Liver (tissue), 9 donors: ENCODE measurements around the gene SCRN1. TPM values are rescaled to one million over a fixed set of nuclear protein-coding genes. Genes with fewer than 3 reads are reported as not detected.

Source experiments
- DNase-seq: peaks from one replicate; pipeline ENCODE4 v3.0.0-alpha.2; 2017; ENCODE audit warnings: low spot score
- H3K27ac ChIP-seq, 2 donors: one replicate each; pipeline ENCODE4 v1.7.0; 2013; ENCODE audit warnings: inconsistent platforms in 2 of 2, low read length in 2 of 2, control low read depth in 1 of 2, low read depth in 1 of 2, mild to moderate bottlenecking in 1 of 2
- H3K27me3 ChIP-seq, 4 donors: one replicate each; pipeline versions ENCODE4 v1.6.1 to v1.7.0; 2013; ENCODE audit warnings: low read length in 3 of 4, inconsistent platforms in 1 of 4, mild to moderate bottlenecking in 1 of 4, moderate library complexity in 1 of 4; ENCODE audit not compliant: control insufficient read depth in 4 of 4, insufficient read depth in 4 of 4
- H3K36me3 ChIP-seq, 4 donors: one replicate each; pipeline versions ENCODE4 v1.6.1 to v1.7.0; 2013; ENCODE audit warnings: low read length in 3 of 4, mild to moderate bottlenecking in 3 of 4, low read depth in 1 of 4, moderate library complexity in 1 of 4; ENCODE audit not compliant: control insufficient read depth in 4 of 4, insufficient read depth in 3 of 4
- H3K4me1 ChIP-seq, 4 donors: one replicate each; pipeline versions ENCODE4 v1.6.1 to v1.7.0; 2013; ENCODE audit warnings: low read length in 3 of 4, mild to moderate bottlenecking in 3 of 4, moderate library complexity in 1 of 4; ENCODE audit not compliant: control insufficient read depth in 4 of 4, insufficient read depth in 4 of 4
- H3K4me3 ChIP-seq, 3 donors: one replicate each; pipeline versions ENCODE4 v1.6.1 to v1.7.0; 2013; ENCODE audit warnings: low read length in 3 of 3, control low read depth in 1 of 3, low read depth in 1 of 3, mild to moderate bottlenecking in 1 of 3
- H3K9ac ChIP-seq, 2 donors: one replicate each; pipeline ENCODE4 v1.7.0; 2013; ENCODE audit warnings: low read length in 2 of 2, mild to moderate bottlenecking in 2 of 2, moderate library complexity in 2 of 2, control low read depth in 1 of 2, low read depth in 1 of 2
- H3K9me3 ChIP-seq, 4 donors: one replicate each; pipeline versions ENCODE4 v1.6.1 to v1.7.0; 2013; ENCODE audit warnings: low read length in 3 of 4; ENCODE audit not compliant: control insufficient read depth in 4 of 4
- CTCF ChIP-seq: fragments of 150-350 bp; IDR thresholded peaks from 2 replicates; pipeline ENCODE4 v1.5.1; 2017; ENCODE audit warnings: improper control_type of control experiment, low read depth, low read length; ENCODE audit not compliant: missing input control
- EGR1 ChIP-seq, 2 donors: IDR thresholded peaks; 2 replicates each; pipeline ENCODE4 v1.6.1; 2016 to 2018; ENCODE audit warnings: antibody characterized with exemption in 2 of 2, low read depth in 2 of 2
- FOXA1 ChIP-seq: IDR thresholded peaks from 2 replicates; pipeline ENCODE4 v1.6.1; 2016; ENCODE audit warnings: antibody characterized with exemption
- FOXA2 ChIP-seq: IDR thresholded peaks from 2 replicates; pipeline ENCODE4 v1.6.1; 2016; ENCODE audit warnings: antibody characterized with exemption
- GABPA ChIP-seq, 2 donors: IDR thresholded peaks in 1 of 2; conservative IDR thresholded peaks in 1 of 2; 2 replicates each; pipeline ENCODE4 v1.6.1; 2016; ENCODE audit warnings: antibody characterized with exemption in 2 of 2, mild to moderate bottlenecking in 1 of 2, moderate library complexity in 1 of 2
- HNF4A ChIP-seq, 2 donors: conservative IDR thresholded peaks; 2 replicates each; pipeline ENCODE4 v1.6.1; 2016; ENCODE audit warnings: antibody characterized with exemption in 2 of 2, mild to moderate bottlenecking in 2 of 2
- HNF4G ChIP-seq: IDR thresholded peaks from 2 replicates; pipeline ENCODE4 v1.6.1; 2016; ENCODE audit warnings: antibody characterized with exemption
- JUND ChIP-seq, 2 donors: IDR thresholded peaks; 2 replicates each; pipeline ENCODE4 v1.6.1; 2016; ENCODE audit warnings: antibody characterized with exemption in 2 of 2
- NR2F2 ChIP-seq: IDR thresholded peaks from 2 replicates; pipeline ENCODE4 v1.6.1; 2016; ENCODE audit warnings: antibody characterized with exemption
- RAD21 ChIP-seq, 2 donors: IDR thresholded peaks; 2 replicates each; pipeline ENCODE4 v1.6.1; 2016; ENCODE audit warnings: antibody characterized with exemption in 2 of 2, mild to moderate bottlenecking in 2 of 2
- RXRA ChIP-seq, 2 donors: IDR thresholded peaks; 2 replicates each; pipeline ENCODE4 v1.6.1; 2017 to 2018; ENCODE audit warnings: antibody characterized with exemption in 2 of 2, mild to moderate bottlenecking in 1 of 2
- SP1 ChIP-seq: IDR thresholded peaks from 2 replicates; pipeline ENCODE4 v1.6.1; 2018; ENCODE audit warnings: antibody characterized with exemption, mild to moderate bottlenecking
- YY1 ChIP-seq: IDR thresholded peaks from 2 replicates; pipeline ENCODE4 v1.6.1; 2016; ENCODE audit warnings: antibody characterized with exemption, mild to moderate bottlenecking
- WGBS: extraction: QIAGEN DNeasy Blood & Tissue Kit; methylation state at CpG from one replicate; pipeline ENCODE4 v1.1.7; 2013; 5-methylcytosine and 5-hydroxymethylcytosine counted together
- polyA plus RNA-seq, 2 donors: library from polyadenylated mRNA; stranded (reverse) in 1 of 2; unstranded in 1 of 2; fragments of 200-250 nt in 1 of 2; fragments of >200 nt in 1 of 2; fragmentation: Nextera tagmentation in 1 of 2; extraction: Ambion mirVana in 1 of 2; gene quantifications; one replicate each; pipeline versions ENCODE4 v1.2.1 to v1.2.3, GENCODE V29; 2013 to 2015
- total RNA-seq, 2 donors: library from RNA; depleted of rRNA; stranded (reverse); fragments of >200 nt; gene quantifications; one replicate each; pipeline ENCODE4 v1.2.3, GENCODE V29; 2014
- TF ChIP-seq, protein P1 (sequence below): IDR thresholded peaks from 2 replicates; pipeline ENCODE4 v1.6.1; 2016; ENCODE audit warnings: antibody characterized with exemption, mild to moderate bottlenecking
- TF ChIP-seq, protein P2 (sequence below): IDR thresholded peaks from 2 replicates; pipeline ENCODE4 v1.6.1; 2016; ENCODE audit warnings: antibody characterized with exemption
- TF ChIP-seq, protein P3 (sequence below): IDR thresholded peaks from 2 replicates; pipeline ENCODE4 v1.6.1; 2016; ENCODE audit warnings: antibody characterized with exemption
- TF ChIP-seq, protein P4 (sequence below): IDR thresholded peaks from 2 replicates; pipeline ENCODE4 v1.6.1; 2016; ENCODE audit warnings: antibody characterized with exemption
- donor health status: healthy.
- donor health status: healthy.
- donor health status: healthy.
- donor health status: healthy.
- donor health status: healthy.

Gene SCRN1
- total and polyA plus RNA-seq, 4 donors, result 1.1 to 4.1 (median 2.0) TPM

DNA sequence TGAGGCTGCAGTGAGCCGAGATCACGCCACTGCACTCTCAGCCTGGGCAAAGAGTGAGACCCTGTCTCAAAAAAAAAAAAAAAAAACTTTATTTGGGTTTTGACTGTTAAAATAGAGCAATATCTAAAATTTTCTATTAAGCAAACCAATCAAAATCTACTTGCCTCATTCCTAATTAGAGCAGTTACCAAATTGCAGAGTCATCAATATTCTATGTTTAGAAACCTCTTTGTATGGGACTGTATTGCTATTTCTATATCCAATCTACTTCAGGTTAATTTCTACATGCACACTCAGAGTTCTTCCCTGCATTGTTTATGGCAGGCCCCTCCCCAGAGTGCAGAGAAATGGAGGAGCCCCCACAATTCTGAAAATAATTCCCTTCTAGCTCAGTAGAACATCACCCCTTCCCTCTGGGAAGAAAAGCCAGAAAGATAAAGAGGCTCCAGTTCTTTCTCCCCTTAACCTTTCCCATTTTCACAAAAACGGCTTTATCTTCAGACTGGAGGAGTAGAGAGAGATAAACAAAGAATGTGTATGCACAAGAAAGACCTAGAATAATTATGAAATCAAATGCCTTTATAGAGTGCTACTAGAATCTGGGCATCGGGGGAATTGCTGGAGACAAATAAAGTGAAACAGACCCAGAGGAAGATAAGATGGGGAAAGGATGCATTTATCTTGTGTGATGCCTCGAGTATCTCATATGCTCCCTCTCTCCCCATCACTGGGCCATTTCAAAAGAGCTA lies 17.9 kb downstream of the SCRN1 start:
- no peak for DNase-seq
- Histone ChIP-seq H3K9me3 (no peaks in the 10 kb centered on the region), H3K9ac (no peak overlapping the region), H3K27me3 (peaks cover 0 to 2% (median 0%) of the 10 kb centered on the region in 4 donors), H3K36me3 (no peaks in the 10 kb centered on the region), H3K27ac (no peak overlapping the region), H3K4me1 (no peaks in the 10 kb centered on the region), H3K4me3 (no peak overlapping the region)
- no peak for TF ChIP-seq FOXA2
- TF ChIP-seq HNF4G, result no peak
- no peak for TF ChIP-seq GABPA (IDR thresholded peaks at IDR 0.05 in 1 of 2, conservative IDR thresholded peaks at IDR 0.05 in 1 of 2)
- TF ChIP-seq, protein P1, sequence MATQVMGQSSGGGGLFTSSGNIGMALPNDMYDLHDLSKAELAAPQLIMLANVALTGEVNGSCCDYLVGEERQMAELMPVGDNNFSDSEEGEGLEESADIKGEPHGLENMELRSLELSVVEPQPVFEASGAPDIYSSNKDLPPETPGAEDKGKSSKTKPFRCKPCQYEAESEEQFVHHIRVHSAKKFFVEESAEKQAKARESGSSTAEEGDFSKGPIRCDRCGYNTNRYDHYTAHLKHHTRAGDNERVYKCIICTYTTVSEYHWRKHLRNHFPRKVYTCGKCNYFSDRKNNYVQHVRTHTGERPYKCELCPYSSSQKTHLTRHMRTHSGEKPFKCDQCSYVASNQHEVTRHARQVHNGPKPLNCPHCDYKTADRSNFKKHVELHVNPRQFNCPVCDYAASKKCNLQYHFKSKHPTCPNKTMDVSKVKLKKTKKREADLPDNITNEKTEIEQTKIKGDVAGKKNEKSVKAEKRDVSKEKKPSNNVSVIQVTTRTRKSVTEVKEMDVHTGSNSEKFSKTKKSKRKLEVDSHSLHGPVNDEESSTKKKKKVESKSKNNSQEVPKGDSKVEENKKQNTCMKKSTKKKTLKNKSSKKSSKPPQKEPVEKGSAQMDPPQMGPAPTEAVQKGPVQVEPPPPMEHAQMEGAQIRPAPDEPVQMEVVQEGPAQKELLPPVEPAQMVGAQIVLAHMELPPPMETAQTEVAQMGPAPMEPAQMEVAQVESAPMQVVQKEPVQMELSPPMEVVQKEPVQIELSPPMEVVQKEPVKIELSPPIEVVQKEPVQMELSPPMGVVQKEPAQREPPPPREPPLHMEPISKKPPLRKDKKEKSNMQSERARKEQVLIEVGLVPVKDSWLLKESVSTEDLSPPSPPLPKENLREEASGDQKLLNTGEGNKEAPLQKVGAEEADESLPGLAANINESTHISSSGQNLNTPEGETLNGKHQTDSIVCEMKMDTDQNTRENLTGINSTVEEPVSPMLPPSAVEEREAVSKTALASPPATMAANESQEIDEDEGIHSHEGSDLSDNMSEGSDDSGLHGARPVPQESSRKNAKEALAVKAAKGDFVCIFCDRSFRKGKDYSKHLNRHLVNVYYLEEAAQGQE, result no peak
- no peak for TF ChIP-seq SP1
- TF ChIP-seq HNF4A (conservative IDR thresholded peaks at IDR 0.05), result no peak
- TF ChIP-seq RXRA (IDR thresholded peaks at IDR 0.05), result no peak
- TF ChIP-seq FOXA1, result no peak
- TF ChIP-seq, protein P2, sequence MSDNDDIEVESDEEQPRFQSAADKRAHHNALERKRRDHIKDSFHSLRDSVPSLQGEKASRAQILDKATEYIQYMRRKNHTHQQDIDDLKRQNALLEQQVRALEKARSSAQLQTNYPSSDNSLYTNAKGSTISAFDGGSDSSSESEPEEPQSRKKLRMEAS, result no peak
- TF ChIP-seq, protein P3, sequence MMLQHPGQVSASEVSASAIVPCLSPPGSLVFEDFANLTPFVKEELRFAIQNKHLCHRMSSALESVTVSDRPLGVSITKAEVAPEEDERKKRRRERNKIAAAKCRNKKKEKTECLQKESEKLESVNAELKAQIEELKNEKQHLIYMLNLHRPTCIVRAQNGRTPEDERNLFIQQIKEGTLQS, result no peak
- no peak for TF ChIP-seq NR2F2
- WGBS, result 71% methylated on average over 5 of the region's 5 CpGs

DNA sequence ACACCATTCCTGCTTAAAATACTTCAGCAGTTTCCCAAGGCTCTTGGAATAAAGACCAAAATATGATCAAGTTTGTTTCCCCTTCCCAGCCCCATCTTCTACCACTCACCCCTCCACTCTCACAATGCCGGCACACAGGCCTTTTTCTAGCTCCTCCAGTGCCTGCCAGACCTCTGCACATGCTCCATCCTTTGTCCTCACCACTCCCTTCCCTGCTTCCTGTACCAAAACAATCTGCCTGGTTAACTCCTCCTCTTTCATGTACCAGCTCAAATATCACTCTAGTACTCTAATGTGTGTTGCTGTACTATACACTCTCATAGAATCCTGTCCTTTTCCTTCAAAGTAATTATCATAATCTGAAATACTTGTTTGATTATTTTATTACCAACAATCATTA lies 19.4 kb downstream of the SCRN1 start:
- 69% methylated on average over 1 of the region's 1 CpG for WGBS
- no peaks in the 10 kb centered on the region for H3K4me1 ChIP-seq
- no peak overlapping the region for H3K4me3 ChIP-seq
- H3K36me3 ChIP-seq, result no peaks in the 10 kb centered on the region
- no peak overlapping the region for H3K27ac ChIP-seq
- DNase-seq, result no peak
- TF ChIP-seq CTCF (no peak), HNF4G (no peak), SP1 (no peak), YY1 (no peak), HNF4A (conservative IDR thresholded peaks at IDR 0.05) (no peak), GABPA (IDR thresholded peaks at IDR 0.05 in 1 of 2, conservative IDR thresholded peaks at IDR 0.05 in 1 of 2) (no peak), RAD21 (IDR thresholded peaks at IDR 0.05) (no peak), FOXA2 (no peak), JUND (IDR thresholded peaks at IDR 0.05) (no peak), RXRA (IDR thresholded peaks at IDR 0.05) (no peak), EGR1 (IDR thresholded peaks at IDR 0.05; ENCODE audit: low read depth in 2 of 2) (no peak), FOXA1 (no peak), NR2F2 (no peak)
- TF ChIP-seq, protein P4, sequence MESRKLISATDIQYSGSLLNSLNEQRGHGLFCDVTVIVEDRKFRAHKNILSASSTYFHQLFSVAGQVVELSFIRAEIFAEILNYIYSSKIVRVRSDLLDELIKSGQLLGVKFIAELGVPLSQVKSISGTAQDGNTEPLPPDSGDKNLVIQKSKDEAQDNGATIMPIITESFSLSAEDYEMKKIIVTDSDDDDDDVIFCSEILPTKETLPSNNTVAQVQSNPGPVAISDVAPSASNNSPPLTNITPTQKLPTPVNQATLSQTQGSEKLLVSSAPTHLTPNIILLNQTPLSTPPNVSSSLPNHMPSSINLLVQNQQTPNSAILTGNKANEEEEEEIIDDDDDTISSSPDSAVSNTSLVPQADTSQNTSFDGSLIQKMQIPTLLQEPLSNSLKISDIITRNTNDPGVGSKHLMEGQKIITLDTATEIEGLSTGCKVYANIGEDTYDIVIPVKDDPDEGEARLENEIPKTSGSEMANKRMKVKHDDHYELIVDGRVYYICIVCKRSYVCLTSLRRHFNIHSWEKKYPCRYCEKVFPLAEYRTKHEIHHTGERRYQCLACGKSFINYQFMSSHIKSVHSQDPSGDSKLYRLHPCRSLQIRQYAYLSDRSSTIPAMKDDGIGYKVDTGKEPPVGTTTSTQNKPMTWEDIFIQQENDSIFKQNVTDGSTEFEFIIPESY, result no peak
- TF ChIP-seq, protein P3, result no peak
- TF ChIP-seq, protein P1, result no peak
- TF ChIP-seq, protein P2, result no peak
- H3K27me3 ChIP-seq, result no peaks in the 10 kb centered on the region
- H3K9me3 ChIP-seq, result no peaks in the 10 kb centered on the region
- H3K9ac ChIP-seq, result no peak overlapping the region
